ENCODE data around the gene VWA2.
"Not testable (repeated sequence)": the region's sequence is repeated elsewhere in the genome, so short reads cannot be mapped to it uniquely, and the experiment has no call there.

VWA2 gene

GRCh38 chr10:114320249-114321116 is 81.4 kb downstream of the VWA2 start:
- DNase-seq = no peak

- DNase-seq = no peak
Observed at GRCh38 chr10:114322344-114322743, 83.3 kb downstream of the VWA2 start.

GRCh38 chr10:114323023-114323422 is 84.0 kb downstream of the VWA2 start:
- no peak for DNase-seq

GRCh38 chr10:114326795-114327194 is 87.7 kb downstream of the VWA2 start:
- no peak for DNase-seq

- no peak for DNase-seq
Observed at GRCh38 chr10:114327537-114328440, 88.7 kb downstream of the VWA2 start.

GRCh38 chr10:114328441-114328812 is 89.4 kb downstream of the VWA2 start:
- DNase-seq = no peak

- DNase-seq = no peak
Observed at GRCh38 chr10:114328874-114329273, 89.8 kb downstream of the VWA2 start.

- DNase-seq = no peak
Observed at GRCh38 chr10:114329634-114330365, 90.7 kb downstream of the VWA2 start.

- DNase-seq = no peak
Observed at GRCh38 chr10:114332301-114333192, 93.5 kb downstream of the VWA2 start.

GRCh38 chr10:114333441-114333840 is 94.4 kb downstream of the VWA2 start:
- not testable (repeated sequence) for DNase-seq

GRCh38 chr10:114334301-114334700 is 95.2 kb downstream of the VWA2 start:
- DNase-seq = no peak

- no peak for DNase-seq
Observed at GRCh38 chr10:114335614-114336013, 96.6 kb downstream of the VWA2 start.

- DNase-seq = no peak
Observed at GRCh38 chr10:114336823-114337509, 97.9 kb downstream of the VWA2 start.

GRCh38 chr10:114337510-114338462 is 98.7 kb downstream of the VWA2 start:
- no peak for DNase-seq

GRCh38 chr10:114340816-114341215 is 101.8 kb downstream of the VWA2 start:
- no peak for DNase-seq
